Keratinocyte (primary cell): ENCODE results near the gene TPGS1. TPM values are rescaled to one million over a fixed set of nuclear protein-coding genes. Genes with fewer than 3 reads are reported as not detected.

ENCODE experiments used
- DNase-seq: peaks from one replicate; pipeline ENCODE4 v3.0.0-alpha.2; 2011; ENCODE audit warnings: low read depth, missing footprints, low spot score
- FAIRE-seq: peaks from 2 replicates; lab custom pipeline; 2011; peaks lifted over from hg19 to GRCh38; lab: Jason Lieb, UNC
- H2AFZ ChIP-seq: 2 replicates; pipeline ENCODE4 v1.6.0; 2012; ENCODE audit warnings: low read length, control low read depth, inconsistent platforms; ENCODE audit not compliant: control insufficient read depth
- H3K27ac ChIP-seq: 2 replicates; pipeline ENCODE4 v1.5.1; 2011; ENCODE audit warnings: low read length; ENCODE audit not compliant: control insufficient read depth, insufficient read depth
- H3K27me3 ChIP-seq: 3 replicates; pipeline ENCODE4 v1.6.0; 2011; ENCODE audit warnings: low read length; ENCODE audit not compliant: control insufficient read depth, insufficient read depth; ENCODE audit errors: extremely low read depth
- H3K36me3 ChIP-seq, 2 experiments: 2 replicates in 1 of 2; 3 replicates in 1 of 2; pipeline ENCODE4 v1.5.1; 2011; ENCODE audit warnings: low read length in 2 of 2, mild to moderate bottlenecking in 1 of 2; ENCODE audit not compliant: control insufficient read depth in 2 of 2, insufficient read depth in 2 of 2; ENCODE audit errors: extremely low read depth in 1 of 2
- H3K4me1 ChIP-seq: 3 replicates; pipeline ENCODE4 v1.5.1; 2011; ENCODE audit warnings: low read length; ENCODE audit not compliant: control insufficient read depth, insufficient read depth; ENCODE audit errors: extremely low read depth
- H3K4me2 ChIP-seq: 3 replicates; pipeline ENCODE4 v1.6.0; 2011; ENCODE audit warnings: low read depth, low read length; ENCODE audit not compliant: control insufficient read depth, insufficient read depth; ENCODE audit errors: extremely low read depth
- H3K4me3 ChIP-seq, 3 experiments: fragments of 200-600 bp in 1 of 3; sonication (generic) in 1 of 3; 2 replicates in 2 of 3; 3 replicates in 1 of 3; pipeline ENCODE4 v1.5.1; 2011 to 2016; ENCODE audit warnings: low read length in 3 of 3, mild to moderate bottlenecking in 3 of 3, control low read depth in 2 of 3, inconsistent platforms in 1 of 3, low read depth in 1 of 3, mixed read lengths in 1 of 3, mixed run types in 1 of 3, moderate library complexity in 1 of 3; ENCODE audit not compliant: control insufficient read depth in 2 of 3, insufficient read depth in 2 of 3; ENCODE audit errors: extremely low read depth in 1 of 3
- H3K79me2 ChIP-seq: 2 replicates; pipeline ENCODE4 v1.6.0; 2012; ENCODE audit warnings: low read length; ENCODE audit not compliant: control insufficient read depth, insufficient read depth
- H3K9ac ChIP-seq: 3 replicates; pipeline ENCODE4 v1.6.0; 2011; ENCODE audit warnings: low read length; ENCODE audit not compliant: control insufficient read depth, insufficient read depth; ENCODE audit errors: extremely low read depth
- H3K9me1 ChIP-seq: 3 replicates; pipeline ENCODE4 v1.6.0; 2011; ENCODE audit warnings: low read length; ENCODE audit not compliant: control insufficient read depth, insufficient read depth; ENCODE audit errors: extremely low read depth
- H3K9me3 ChIP-seq: 2 replicates; pipeline ENCODE4 v1.5.1; 2012; ENCODE audit warnings: low read depth, low read length; ENCODE audit not compliant: control insufficient read depth
- H4K20me1 ChIP-seq: 3 replicates; pipeline ENCODE4 v1.6.0; 2011; ENCODE audit warnings: low read length; ENCODE audit not compliant: control insufficient read depth, insufficient read depth; ENCODE audit errors: extremely low read depth
- CTCF ChIP-seq, 3 experiments: IDR thresholded peaks in 1 of 3; conservative IDR thresholded peaks in 1 of 3; optimal IDR thresholded peaks in 1 of 3; 2 replicates in 2 of 3; 3 replicates in 1 of 3; pipeline versions ENCODE3 to v1.5.1; 2011; ENCODE audit warnings: low read length in 3 of 3, mild to moderate bottlenecking in 3 of 3, moderate library complexity in 2 of 3, control low read depth in 1 of 3, inconsistent platforms in 1 of 3; ENCODE audit not compliant: insufficient read depth in 2 of 3; ENCODE audit errors: extremely low read depth in 1 of 3
- EZH2 ChIP-seq: IDR thresholded peaks from one replicate; pipeline ENCODE4 v1.6.1; 2012; ENCODE audit warnings: inconsistent platforms, mild to moderate bottlenecking, low read length, moderate library complexity
- dilution Hi-C: fragments of 300-500 bp; cut with MboI; formaldehyde crosslinking; loops from one replicate; pipeline ENCODE4 v1.7.0; 2020; ENCODE audit warnings: low sequenced_read_pairs; ENCODE audit not compliant: extremely low pct_ligation_motif_present
- polyA plus RNA-seq, 5 experiments: library from polyadenylated mRNA; depleted of rRNA in 3 of 5; stranded (reverse) in 3 of 5; stranded (forward) in 1 of 5; unstranded in 1 of 5; fragments of >200 nt; gene quantifications; 1 replicate in 1 of 5; 2 replicates in 3 of 5; 3 replicates in 1 of 5; pipeline versions ENCODE4 v1.2.1 to v1.2.3, GENCODE V29; 2011 to 2012; ENCODE audit warnings: missing spikeins in 2 of 5, low read depth in 1 of 5, low replicate concordance in 1 of 5

Gene TPGS1
- polyA plus RNA-seq, 1 donor (not counting 4 experiments of a cell fraction or from before 2014, with no cell fraction given) = 1.4 TPM

DNA sequence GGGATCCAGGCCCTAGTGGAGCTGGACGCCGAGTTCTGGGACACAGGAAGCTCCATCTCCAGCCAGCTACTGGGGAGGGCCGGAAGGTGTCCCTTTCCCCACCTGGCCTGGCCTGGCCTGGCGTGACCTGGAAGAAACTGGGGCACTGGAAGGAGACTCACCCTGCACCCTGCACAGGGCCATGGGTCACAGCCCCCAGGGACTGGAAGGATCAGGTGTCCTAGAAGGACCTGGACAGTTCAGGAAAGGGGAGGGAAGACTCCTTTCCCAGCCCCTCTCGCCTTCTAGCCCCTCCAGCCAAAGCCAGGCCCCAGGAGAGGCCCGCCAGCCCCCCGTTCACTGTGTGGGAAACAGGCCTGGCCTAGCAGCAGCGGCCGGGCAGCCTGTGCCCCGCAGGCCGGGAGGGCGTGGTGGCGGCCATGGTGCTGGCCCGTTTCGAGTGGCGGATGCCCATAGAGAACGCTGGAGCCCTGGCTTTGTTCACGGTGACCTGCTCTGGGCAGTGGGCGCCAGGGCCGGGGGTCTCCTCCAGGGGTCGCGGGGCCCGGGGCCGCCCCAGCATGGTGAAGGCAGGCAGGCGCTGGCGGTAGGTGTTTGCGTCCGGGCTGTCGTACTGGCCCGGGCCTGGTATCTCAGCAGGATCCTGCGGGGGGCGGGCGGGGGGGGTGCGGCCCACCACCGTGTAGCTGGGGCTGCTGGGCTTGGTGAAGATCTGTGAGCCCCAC, 43.7 kb upstream of the TPGS1 start:
- Histone ChIP-seq H3K9ac (no peak overlapping the region), H3K79me2 (no peaks in the 10 kb centered on the region), H3K9me3 (no peaks in the 10 kb centered on the region), H3K4me3 (no peak overlapping the region), H3K4me1 (no peaks in the 10 kb centered on the region), H2AFZ (no peak overlapping the region), H3K36me3 (no peaks in the 10 kb centered on the region), H3K27me3 (peaks cover 11% of the 10 kb centered on the region), H4K20me1 (no peaks in the 10 kb centered on the region), H3K9me1 (no peaks in the 10 kb centered on the region), H3K4me2 (no peak overlapping the region), H3K27ac (no peak overlapping the region)
- dilution Hi-C loops = no loop called here
- no peak for DNase-seq
- no peak for FAIRE-seq
- no peak for TF ChIP-seq EZH2

DNA sequence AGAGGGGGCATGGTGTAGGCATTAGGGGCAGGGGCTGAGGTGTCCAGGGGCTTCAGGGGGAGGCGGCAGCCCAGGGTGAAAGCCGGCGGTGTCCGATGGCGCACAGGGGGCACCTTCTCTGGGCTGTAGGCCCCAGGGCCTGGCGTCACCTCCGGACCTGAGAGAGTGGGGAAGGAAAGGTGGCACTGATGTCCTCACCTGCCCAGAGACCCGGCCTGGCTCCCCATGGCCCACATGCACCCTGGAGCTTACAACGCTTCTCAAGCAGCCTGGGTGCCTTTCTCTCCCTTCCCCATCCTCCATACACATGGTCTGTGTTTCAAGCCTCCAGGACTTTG, 43.1 kb upstream of the TPGS1 start:
- Histone ChIP-seq H3K27me3 (peaks cover 11% of the 10 kb centered on the region), H3K4me1 (no peaks in the 10 kb centered on the region), H3K9me1 (no peaks in the 10 kb centered on the region), H3K36me3 (no peaks in the 10 kb centered on the region), H3K4me3 (no peak overlapping the region), H2AFZ (no peak overlapping the region), H3K27ac (no peak overlapping the region), H3K9me3 (no peaks in the 10 kb centered on the region), H3K4me2 (no peak overlapping the region), H4K20me1 (no peaks in the 10 kb centered on the region), H3K79me2 (no peaks in the 10 kb centered on the region), H3K9ac (no peak overlapping the region)
- FAIRE-seq = no peak
- TF ChIP-seq CTCF (optimal IDR thresholded peaks at IDR 0.05 in 1 of 3, IDR thresholded peaks at IDR 0.05 in 1 of 3, conservative IDR thresholded peaks at IDR 0.05 in 1 of 3; ENCODE audit: extremely low read depth in 1 of 3, insufficient read depth in 2 of 3, low read length in 3 of 3) (no peak), EZH2 (no peak)
- DNase-seq = no peak
- dilution Hi-C loops = no loop called here
